GM21529 (cell line): Measurements from ENCODE around the gene LRRC36.

Source experiments
- ATAC-seq: cut with Tn5 transposase; IDR thresholded peaks from one replicate; pipeline ENCODE4 v1.9.1; 2021; ENCODE audit not compliant: unreplicated experiment

Gene LRRC36

DNA sequence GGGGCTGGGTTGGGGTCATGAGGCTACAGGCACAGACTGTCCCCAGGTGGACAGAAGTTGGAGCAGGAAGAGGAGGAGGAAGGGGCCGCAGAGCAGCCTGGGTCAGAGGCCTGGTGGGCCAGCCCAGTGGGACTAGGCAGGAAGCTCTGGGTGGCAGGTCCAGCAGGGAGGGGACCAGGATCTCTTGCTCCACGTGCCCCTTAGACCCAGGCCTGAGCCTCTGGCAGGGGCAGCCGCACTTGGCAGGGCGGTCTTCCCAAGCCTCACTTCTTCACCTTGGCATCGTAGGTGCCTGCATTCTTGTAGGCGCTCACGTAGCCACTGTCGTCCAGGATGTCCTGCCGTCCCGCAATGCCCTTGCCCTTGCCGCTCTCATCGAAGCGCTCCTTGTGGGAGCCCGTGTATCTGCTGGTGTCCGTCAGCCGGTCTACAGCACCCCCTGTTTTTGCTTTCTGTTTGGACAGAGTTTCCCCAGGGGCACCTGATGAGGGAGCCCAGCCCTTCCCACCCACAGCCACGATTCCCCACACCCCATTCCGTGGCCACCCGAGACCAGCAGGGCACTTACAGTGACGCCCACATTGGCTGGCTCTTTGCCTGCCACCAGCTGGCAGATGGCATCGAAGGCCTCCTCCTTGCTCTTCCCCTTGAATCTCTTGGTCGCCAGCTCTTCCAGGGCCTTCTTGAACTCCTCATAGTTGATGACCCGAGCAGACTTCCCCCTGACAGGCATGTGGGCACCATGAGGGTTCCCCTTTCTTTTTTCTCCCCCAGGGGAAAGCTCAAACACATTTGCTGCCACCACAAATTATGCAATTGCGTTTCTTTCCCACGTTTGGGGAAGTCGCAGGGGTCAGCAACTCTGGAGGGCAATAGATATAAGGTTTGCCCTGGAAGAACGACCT is 63.5 kb downstream of the LRRC36 start:
- no peak for ATAC-seq

DNA sequence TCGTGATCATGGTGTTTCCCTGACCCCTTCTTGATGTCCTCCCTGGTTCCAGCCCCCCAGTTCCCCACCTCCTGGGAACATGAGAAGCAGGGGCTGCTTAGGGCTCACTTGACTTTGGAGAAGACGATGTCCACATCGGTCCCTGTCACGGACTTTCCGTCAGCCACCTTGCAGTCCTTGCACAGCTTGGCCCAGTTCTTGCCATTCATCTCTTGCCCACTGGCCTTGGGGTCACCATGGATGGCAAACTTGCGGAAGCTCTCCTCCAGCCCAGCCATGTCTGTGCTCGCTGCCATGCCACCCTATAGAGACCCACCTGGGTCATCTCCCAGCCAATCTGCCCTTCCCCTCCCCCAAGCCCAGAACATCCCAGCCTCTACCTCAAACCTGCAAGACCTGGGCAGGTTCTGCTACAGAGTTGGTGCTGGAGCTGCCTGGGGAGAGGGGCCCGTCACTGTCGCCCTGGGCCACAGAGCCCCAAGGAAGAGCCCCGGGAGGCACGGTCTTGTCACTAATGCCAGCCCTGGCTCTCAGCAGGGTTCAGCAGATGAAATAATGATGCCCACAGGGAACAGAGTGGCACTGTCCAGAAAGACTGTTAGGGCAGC is 64.3 kb downstream of the LRRC36 start:
- ATAC-seq: no peak

- ATAC-seq: no peak
Measured at GRCh38 chr16:67391424-67392300, 65.0 kb downstream of the LRRC36 start.

DNA sequence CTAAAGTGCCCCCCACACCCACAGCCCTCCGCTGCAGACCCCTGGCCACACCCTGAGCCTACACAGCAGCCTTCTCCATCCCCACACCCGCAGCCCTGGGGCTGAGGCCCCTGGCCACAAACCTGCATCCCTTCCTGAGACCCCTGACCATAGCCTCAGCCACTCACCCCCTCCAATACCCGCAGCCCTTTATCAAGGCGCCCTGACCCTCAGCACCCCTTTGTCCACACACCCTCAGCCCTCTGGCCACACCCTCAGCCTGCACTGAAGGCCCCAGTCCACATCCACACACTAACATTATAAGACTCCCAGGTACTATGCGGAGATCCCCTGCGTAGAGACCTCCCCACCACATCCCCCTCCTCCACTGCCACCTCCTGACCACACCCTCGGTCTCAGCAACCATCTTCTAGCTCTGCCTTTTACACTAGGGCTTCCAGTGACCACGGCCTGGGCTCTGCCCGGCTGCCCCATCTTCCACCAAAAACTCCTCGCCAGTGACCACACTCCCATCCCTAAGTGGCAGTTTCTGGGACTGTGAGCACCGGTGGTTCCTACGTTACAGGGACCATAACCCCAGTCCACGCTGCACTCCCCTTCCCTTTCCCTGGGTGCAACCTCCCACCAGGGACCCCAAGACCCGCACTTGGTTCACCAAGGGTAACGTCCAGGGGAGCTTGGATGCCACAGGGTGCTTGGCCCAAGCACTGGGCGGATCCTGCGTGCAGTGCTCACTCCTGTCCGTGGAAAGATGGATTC is 65.9 kb downstream of the LRRC36 start:
- no peak for ATAC-seq

DNA sequence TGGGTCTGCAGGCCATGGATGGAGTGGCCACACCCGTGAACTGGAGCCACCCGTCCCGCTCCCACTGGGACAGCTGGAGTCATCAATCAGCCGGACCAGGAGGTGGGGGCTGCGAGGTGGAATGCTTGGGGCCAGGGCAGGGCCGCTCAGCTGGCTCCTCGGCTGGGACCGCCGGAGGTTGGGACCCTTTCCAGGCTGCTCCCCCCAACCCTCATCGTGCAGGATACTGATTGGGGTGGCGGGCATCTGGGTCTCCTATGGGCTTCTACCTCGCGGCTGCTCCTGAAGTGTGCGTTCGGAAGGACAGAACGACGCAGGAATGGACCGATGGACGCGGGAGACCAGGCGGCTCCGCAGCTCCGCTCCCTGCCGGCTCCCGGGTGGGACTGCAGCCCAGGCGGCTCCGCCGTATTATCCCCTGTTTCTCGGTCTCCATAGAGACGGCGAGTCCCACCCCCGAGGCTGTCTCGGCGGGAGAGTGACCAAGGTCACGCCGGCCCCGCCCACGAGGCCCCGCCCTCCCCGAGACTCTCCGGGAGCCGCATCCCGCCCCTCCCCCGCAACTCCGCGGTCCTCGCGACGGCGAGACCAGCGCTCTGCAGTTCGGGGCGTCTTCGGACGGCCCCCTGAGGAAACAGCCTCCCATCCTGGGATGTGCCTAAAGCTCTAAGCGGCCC is 66.6 kb downstream of the LRRC36 start, which contains the start of gene TPPP3:
Gene TPPP3 (minus strand): TSS at position 388 of the 677 bp plus-strand sequence. CDS start 2,387 bp downstream, outside the sequence.
- no peak for ATAC-seq

DNA sequence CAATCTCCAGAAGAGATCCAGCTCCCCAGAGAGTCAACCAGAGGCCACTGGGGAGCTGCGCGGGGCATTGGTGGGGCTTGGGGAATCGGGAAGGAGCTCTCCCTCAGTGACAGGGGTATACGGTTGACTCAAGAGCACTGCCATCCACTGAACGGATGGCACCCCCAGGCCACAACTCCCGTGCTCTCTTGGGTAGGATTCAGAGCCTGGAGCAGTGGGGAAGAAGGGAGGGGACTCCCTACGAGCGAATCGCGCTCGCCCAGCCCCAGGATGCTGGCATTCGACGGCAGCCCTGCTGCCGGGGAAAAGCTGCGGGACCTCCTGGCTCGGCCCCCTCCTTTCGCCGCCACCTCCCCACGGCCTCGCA is 67.2 kb downstream of the LRRC36 start:
- ATAC-seq: no peak

GRCh38 chr16:67394155-67395104 is 67.8 kb downstream of the LRRC36 start:
- ATAC-seq: no peak

- no peak for ATAC-seq
Measured at GRCh38 chr16:67395105-67395457, 68.5 kb downstream of the LRRC36 start.

- no peak for ATAC-seq
Measured at GRCh38 chr16:67395458-67396158, 69.0 kb downstream of the LRRC36 start.

DNA sequence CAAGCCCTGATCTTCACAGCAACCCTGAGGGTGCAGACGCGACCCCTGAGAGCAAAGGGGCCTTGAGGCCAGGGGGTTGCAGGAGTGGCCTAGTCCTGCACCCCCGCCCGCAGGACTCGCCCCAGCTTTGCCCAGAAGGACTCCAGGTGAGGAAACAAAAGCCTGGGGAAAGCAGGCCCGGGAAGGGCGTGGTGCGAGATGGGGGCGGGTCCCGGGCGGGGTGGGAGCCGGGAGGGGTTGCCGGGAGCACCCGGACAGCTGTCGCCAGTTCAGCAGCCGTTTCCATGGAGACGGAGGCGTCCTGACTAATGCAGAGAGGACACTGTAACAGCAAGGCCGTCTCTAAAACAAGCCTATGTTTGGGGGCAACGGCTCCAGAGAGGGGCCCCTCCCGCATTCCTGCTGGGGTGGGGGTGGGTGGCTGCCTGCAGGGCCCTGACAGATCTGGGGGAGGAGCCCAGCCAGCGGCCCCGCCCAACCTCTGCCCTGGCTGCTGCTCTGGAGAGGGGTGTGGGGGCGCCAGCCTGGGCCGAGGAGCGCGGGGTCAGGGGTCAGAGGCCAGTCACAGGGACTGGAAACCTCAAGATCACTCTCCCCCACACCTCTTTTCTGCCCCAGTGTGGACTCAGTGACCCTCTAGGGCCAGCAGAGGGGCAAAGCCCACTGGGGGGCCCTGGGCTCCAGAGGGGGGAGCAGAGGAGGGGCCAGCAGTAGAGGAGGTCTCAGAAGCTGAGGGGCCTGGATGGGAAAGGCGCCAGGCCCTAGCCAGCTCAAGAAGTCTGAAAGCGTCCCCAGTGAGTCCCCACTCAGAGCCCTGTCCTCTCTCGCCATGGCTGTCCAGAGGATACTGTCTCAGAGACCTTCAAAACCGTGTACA is 69.8 kb downstream of the LRRC36 start:
- no peak for ATAC-seq

- ATAC-seq: no peak
Measured at GRCh38 chr16:67397036-67397801, 70.6 kb downstream of the LRRC36 start.

DNA sequence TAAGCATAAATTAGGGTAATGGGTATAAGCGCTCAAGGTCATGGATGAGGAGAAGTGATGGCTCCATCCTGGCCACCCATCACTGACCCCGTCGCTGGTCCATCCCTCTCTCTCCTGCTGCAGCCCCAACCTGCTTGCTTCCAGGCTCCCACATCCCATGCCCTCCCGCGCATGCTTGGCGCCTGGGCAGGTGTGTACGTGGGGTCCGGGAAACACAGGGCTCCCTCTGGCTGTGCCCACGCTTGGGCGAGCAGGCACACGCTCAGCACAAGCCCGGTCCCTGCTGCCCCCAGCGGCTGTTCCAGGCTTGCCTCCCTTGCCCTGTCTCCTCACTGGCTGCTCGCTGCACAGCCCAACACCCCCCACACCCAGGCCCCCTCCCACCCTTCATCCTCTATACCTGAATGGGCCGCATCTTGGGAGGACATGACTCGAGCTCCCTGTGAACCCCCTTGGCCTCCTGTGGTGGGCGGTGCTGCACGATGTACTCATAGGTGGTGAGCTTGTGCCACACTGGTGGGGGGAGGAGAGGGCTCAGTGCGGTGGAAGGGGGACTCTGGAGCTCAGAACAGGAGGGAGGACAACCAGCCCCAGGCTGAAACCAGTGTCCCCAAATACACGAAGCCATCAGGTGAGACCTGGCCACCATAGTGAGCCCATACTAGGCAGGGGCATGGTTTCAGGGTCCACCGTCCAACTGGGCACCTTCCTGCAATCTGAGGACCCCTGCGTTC is 71.4 kb downstream of the LRRC36 start:
- no peak for ATAC-seq

- ATAC-seq: no peak
Measured at GRCh38 chr16:67398546-67399217, 72.1 kb downstream of the LRRC36 start.

DNA sequence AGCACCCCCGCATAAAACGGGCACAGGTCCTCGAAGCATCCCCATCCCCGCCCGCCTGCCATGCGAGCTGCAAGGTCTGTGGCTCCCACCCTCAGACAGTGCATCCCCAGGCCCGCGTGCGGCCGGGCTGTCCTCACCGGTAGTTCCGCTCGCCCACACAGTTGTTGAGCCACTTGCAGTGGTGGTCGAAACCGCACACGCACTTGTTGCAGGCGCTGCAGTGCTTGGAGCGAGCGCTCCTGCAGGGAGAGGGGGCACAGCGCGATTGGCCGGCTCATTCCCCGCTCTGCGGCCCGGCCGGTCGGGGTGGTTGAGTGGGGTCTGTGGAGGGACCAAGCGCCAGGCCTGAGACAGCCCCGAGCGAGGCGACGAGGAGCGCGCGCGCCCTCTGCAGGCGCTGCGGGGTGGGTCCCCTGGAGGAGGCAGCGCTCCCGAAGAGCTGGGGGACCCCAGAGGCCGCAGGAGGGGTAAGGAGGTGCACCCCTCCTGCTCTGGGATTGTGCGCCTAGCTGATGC is 72.7 kb downstream of the LRRC36 start:
- ATAC-seq: no peak
